Right lung (tissue), 5 donors: ENCODE measurements around the gene NOL3. TPM values are rescaled to one million over a fixed set of nuclear protein-coding genes. Genes with fewer than 3 reads are reported as not detected.

Source experiments
- DNase-seq, 2 donors: peaks; one replicate each; pipeline ENCODE4 v3.0.0-alpha.2; 2013
- polyA plus RNA-seq, 5 donors: library from polyadenylated mRNA; unstranded; fragments of 120-200 nt; gene quantifications; one replicate each; pipeline versions ENCODE4 v1.2.1 to v1.2.3, GENCODE V29; 2013; ENCODE audit warnings: inconsistent platforms in 1 of 5, low replicate concordance in 1 of 5; ENCODE audit not compliant: insufficient read length in 5 of 5, insufficient read depth in 1 of 5

The NOL3 gene
- polyA plus RNA-seq, 5 donors, result 9.5 to 17.9 (median 17.0) TPM

DNA sequence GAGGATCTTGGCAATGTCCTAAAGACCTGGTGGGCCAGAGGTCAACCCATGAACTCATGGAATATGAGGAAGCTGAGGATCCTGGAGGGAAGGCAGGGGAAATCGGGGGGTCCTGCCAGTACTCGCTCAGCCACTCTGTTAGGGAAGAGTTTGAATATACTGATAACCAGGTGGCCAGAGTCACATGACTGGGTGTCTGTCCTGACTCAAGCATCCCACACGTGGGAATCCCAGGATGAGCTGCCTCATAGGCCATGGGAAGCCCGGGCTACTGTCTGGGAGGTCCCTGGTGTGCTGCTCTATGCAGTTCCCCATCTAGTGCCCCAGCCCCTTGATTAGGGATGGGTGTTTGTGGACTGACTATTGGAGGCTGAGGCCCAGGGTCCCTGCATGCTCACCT, 18.0 kb downstream of the NOL3 start:
- no peak for DNase-seq

GRCh38 chr16:67188798-67189197, 18.5 kb downstream of the NOL3 start:
- no peak for DNase-seq

DNA sequence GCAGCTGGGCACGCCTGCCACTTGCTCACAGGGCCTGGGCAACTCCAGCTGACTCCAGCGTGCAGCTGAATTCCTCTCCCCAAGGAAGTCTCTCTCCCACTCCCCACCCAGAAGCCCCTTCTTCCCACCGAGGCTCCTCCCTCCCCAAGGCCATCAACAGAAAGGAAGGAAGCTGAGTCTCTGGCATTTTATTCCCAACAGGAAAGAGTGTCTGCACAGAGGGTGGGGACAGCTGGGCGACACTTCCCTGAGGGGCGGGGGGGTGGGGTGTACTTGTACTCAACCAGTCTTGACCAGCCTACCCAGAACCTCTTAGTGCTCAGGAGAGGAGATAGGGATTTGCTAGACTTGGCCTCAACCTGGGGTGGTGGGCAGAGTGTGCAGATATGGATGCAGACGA, 19.7 kb downstream of the NOL3 start, which contains the start of gene EXOC3L1:
EXOC3L1 (minus strand) TSS at position 96 of the 400 bp plus-strand sequence. CDS start 460 bp downstream, outside the sequence.
- DNase-seq, result no peak

- DNase-seq, result no peak
Measured at GRCh38 chr16:67190448-67191399, 20.4 kb downstream of the NOL3 start.

DNA sequence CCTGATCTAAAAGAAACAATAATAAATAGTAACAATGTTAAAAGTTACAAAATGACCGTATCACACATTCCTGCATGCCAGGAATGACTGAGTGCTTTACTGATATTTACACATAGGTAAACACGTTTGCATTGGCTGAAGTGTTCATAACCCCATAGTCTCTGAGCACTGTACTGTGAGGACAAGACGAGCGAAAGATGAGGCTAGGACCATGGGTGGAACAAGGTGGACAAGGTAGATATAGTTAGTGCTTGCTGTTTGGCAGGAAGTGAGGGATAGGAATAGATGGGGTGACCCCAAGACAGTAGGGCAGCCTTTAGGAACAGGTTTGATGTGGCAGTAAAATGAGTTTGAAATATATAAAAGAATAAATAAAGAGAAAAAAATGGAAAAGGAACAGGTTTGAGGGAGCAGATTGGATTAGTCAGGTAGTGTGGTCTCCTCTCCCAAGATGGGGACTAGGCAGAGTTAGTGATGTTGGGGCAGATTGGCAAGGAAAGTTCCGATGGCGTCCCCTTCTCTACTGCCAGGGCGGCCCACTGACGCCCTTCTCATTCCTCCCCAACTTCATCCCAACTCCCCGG, 21.2 kb downstream of the NOL3 start:
- DNase-seq, result no peak

DNA sequence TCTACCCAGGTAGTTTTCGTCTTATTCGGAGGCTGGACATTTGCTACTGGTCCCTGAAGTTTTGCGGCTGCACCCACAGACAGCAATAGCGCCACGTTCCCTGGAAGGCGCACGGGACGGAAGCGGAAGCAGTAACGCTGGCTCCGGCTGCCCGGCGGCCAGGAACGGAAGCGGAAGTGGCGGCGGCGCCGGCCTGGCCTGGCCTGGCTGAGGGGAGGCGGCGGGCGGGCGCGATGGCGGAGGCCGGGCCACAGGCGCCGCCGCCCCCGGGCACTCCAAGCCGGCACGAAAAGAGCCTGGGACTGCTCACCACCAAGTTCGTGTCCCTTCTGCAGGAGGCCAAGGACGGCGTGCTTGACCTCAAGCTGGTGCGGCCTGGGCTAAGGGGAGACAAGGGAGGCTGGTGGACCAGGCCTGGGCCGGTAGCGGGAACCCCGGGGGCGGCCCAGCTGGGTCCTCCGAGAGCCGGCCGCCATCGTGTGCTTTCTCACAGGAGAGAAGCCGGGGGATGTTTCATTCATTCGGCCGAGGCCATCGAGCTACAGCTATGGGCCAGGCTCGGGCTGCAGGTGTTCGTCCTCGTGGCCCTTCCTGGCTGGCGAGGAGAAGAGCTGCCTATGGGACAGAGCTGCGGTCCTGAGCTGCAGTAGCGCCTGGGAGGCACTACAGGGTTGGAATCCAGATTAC, 21.8 kb downstream of the NOL3 start, which contains the start of gene E2F4:
E2F4 (plus strand) TSS at position 161 of the 687 bp plus-strand sequence; CDS start at position 234, 73 bp downstream.
- DNase-seq, result peak; percentile 86 to 87

DNA sequence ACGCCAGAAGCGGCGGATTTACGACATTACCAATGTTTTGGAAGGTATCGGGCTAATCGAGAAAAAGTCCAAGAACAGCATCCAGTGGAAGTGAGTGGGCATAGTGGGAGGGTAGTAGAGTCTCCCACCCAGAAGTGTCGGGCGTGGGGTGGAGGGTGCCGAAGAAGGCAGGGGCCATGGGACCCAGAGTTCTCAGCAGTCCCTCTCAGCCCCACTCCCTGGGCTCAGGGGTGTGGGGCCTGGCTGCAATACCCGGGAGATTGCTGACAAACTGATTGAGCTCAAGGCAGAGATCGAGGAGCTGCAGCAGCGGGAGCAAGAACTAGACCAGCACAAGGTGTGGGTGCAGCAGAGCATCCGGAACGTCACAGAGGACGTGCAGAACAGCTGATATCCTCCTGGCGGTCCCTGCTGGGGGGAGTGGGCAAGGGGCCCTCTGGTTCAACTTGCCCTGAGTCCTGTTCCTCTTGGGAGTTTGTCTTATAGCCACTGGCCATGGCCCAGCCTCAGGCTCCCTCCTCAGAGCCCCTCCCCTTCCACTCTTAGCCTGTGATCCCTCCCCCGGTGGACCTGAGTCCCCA, 22.5 kb downstream of the NOL3 start:
- DNase-seq, result no peak

DNA sequence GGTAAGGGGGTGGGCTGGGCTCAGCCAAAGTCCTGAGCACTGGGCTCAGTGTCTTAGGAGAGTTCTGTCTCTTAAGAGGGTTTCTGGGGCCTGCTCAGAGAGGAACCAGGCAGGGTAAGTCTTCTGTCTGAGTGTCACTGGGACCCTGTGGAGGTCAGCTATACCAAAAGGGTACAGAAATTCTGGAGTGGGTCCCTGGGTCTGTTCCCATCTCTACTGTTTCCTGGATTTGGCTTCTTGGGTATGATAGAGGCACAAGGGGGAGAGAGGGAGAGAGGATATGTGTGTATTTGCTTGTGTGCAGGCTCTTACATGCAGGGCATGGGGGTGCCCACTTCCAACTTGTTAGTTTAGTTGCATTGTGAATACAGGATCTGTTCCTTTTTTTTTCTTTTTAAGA, 23.2 kb downstream of the NOL3 start:
- DNase-seq, result no peak

DNA sequence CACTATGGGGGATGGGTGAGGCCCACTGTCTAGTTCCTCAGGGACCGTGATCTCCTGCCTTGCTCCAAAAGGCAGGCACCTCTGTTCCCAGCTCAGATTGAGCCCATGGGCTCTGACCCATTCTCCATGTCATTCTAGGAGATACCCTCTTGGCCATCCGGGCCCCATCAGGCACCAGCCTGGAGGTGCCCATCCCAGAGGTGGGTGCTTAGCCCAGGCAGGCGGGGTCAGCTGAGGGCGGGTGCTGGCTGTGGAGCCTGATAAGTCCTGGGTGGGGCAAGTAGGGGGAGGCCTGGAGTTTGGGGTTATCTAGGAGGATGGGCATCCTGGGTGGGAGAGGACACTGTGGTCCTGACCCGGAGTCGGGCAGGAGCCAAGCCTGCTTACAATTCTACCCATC, 23.9 kb downstream of the NOL3 start:
- DNase-seq, result no peak

DNA sequence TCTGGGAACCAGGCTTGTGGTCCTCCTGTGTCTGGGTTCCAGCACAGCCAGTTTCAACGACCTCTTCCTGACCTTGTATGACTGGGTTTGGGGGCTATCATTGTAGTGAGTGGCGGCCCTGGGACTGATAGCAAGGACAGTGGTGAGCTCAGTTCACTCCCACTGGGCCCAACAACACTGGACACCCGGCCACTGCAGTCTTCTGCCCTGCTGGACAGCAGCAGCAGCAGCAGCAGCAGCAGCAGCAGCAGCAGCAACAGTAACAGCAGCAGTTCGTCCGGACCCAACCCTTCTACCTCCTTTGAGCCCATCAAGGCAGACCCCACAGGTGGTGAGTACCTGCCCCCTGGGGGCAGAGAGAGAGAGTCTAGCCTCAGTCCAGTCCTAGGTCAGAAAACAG, 25.3 kb downstream of the NOL3 start:
- no peak for DNase-seq

GRCh38 chr16:67196881-67197280, 26.5 kb downstream of the NOL3 start:
- DNase-seq, result no peak

DNA sequence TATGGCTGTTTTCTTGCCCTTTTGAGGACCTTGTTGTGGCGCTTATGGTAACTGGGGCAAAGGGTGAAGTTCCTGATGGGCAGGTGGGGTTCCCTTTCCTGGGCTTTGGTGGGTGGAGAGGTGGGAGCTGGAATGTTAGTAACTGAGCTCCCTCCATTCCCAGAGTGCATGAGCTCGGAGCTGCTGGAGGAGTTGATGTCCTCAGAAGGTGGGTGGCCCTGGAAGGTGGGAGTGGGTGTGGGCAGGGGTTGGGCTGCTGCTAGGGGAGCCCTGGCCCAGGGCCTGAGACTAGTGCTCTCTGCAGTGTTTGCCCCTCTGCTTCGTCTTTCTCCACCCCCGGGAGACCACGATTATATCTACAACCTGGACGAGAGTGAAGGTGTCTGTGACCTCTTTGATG, 27.4 kb downstream of the NOL3 start:
- no peak for DNase-seq

- peak in 1 of 2 donors; percentile 46 for DNase-seq
Measured at GRCh38 chr16:67198238-67198734, 27.9 kb downstream of the NOL3 start.

DNA sequence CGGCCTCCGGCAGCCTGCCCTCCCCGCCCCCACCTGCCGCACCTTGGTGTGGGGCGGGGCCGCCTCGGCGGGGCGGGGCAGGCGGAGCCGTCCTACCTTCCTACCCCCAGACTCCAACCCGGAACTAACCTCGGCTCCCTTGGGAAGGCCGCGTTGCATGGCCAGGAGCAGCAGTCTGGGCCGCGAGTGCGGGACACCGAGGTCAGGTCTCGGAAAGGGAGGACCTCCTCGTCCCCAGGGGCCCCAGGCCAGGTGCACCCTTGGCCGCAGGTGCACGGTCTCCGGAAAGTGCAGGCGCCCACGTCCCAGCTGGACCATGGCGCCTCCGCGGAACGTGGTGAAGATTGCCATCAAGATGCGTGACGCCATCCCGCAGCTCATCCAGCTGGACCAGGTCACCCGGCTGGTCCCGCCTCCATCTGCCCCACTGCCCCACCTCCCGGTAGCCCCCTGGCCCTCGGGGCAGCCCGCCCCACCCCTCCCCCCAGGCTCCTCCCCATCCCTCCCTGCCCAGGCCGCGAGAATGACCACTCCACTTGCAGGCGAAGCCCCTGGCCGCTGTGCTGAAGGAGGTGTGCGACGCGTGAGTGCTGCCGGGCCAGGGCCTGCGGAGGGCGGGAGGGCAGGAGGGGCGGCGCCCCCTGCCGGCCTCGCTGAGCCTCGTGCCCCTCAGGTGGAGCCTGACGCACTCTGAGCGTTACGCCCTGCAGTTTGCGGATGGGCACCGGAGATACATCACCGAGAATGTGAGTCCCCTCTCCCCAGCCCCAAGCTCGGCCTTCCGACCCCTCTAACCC, 28.9 kb downstream of the NOL3 start, which contains the start of gene ELMO3:
ELMO3 (plus strand) TSS at position 121 of the 797 bp plus-strand sequence; CDS start at position 317, 196 bp downstream.
- DNase-seq, result no peak

- no peak for DNase-seq
Measured at GRCh38 chr16:67199808-67200198, 29.5 kb downstream of the NOL3 start.

- DNase-seq, result no peak
Measured at GRCh38 chr16:67200491-67200890, 30.2 kb downstream of the NOL3 start.

- DNase-seq, result no peak
Measured at GRCh38 chr16:67201411-67202345, 31.3 kb downstream of the NOL3 start.

DNA sequence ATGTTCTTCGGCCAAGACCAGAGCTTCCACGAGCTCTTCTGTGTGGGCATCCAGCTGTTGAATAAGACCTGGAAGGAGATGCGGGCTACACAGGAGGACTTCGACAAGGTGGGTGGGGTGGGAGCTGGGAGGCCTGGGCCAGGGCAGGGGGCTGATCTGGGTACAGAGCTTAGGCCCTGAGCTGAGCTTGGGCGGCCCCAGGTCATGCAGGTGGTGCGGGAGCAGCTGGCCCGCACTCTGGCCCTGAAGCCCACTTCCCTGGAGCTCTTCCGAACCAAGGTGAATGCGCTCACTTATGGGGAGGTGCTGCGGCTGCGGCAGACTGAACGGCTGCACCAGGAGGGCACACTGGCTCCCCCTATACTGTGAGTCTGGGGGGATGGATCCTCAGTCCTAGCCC, 32.1 kb downstream of the NOL3 start:
- DNase-seq, result no peak

DNA sequence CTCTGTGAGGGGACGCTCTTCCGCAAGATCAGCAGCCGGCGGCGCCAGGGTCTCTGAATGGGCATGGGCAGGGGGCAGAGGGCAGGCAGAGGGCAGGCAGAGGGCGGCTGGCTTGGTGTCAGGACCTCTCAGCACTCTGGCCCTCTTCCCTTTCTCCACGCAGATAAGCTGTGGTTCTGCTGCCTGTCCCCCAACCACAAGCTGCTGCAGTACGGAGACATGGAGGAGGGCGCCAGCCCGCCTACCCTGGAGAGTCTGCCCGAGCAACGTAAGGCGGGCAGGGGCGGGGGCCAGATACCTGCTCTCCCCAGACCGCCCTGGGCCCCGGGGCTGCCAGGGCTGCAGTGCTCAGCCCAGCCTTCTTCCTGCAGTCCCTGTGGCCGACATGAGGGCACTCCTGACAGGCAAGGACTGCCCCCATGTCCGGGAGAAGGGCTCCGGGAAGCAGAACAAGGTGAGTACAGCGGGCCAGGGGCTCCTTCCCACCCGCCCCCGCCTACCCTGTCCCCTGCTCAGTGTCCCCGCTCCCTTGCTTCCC, 32.7 kb downstream of the NOL3 start:
- no peak for DNase-seq
